Right ventricle myocardium inferior (tissue), 1 donor: Measurements from ENCODE around the gene SEBOX. TPM values are rescaled to one million over a fixed set of nuclear protein-coding genes. Genes with fewer than 3 reads are reported as not detected.
A peak's percentile ranks its signal among the peaks of the same experiment; 100 is the strongest.

Experiments used
- ATAC-seq: fragments of 200-7000 bp; cut with Tn5 transposase; one replicate; pipeline ENCODE4 v1.9.1; 2020; ENCODE audit warnings: mild to moderate bottlenecking, moderate library complexity
- DNase-seq: peaks from one replicate; pipeline ENCODE4 v3.0.0; 2021; ENCODE audit errors: missing footprints
- intact Hi-C: fragments of 100-400 bp; cut with DNase I; formaldehyde crosslinking; loops from one replicate; pipeline ENCODE4 v1.11.0; 2022
- total RNA-seq: library from RNA; stranded (reverse); fragmentation: NEBNext Ultra II Directional; extraction: Animal tissue kit (Norgen Biotek cat#: 25700); gene quantifications from one replicate; pipeline ENCODE4 v1.2.1, GENCODE V29; 2021
- donor health status: DM: no; HTN: yes; CAD: no; lungs with severe emphysema.

The SEBOX gene
- total RNA-seq, 1 donor from 2014 or later = not detected

GRCh38 chr17:28333083-28333746 lies 31.8 kb downstream of the SEBOX start:
- DNase-seq (no peak), ATAC-seq (no peak)
- intact Hi-C loops = no loop called here

GRCh38 chr17:28331891-28332420 lies 33.0 kb downstream of the SEBOX start:
- ATAC-seq = no peak
- DNase-seq = no peak
- intact Hi-C loops = no loop called here

- ATAC-seq (no peak), DNase-seq (no peak)
- intact Hi-C loops = no loop called here
Observed at GRCh38 chr17:28330671-28331070, 34.3 kb downstream of the SEBOX start.

- DNase-seq (no peak), ATAC-seq (no peak)
- intact Hi-C loops = no loop called here
Observed at GRCh38 chr17:28328325-28328724, 36.7 kb downstream of the SEBOX start.

GRCh38 chr17:28327709-28328108 lies 37.3 kb downstream of the SEBOX start:
- ATAC-seq (no peak), DNase-seq (no peak)
- intact Hi-C loops = no loop called here

GRCh38 chr17:28327031-28327607 lies 37.9 kb downstream of the SEBOX start:
- intact Hi-C loops = no loop called here
- no peak for DNase-seq
- no peak for ATAC-seq

GRCh38 chr17:28326114-28326513 lies 38.9 kb downstream of the SEBOX start:
- no peak for DNase-seq
- intact Hi-C loops = no loop called here
- no peak for ATAC-seq

GRCh38 chr17:28325211-28325610 lies 39.8 kb downstream of the SEBOX start:
- no peak for DNase-seq
- intact Hi-C loops = no loop called here
- ATAC-seq = no peak

- intact Hi-C loops = no loop called here
- no peak for ATAC-seq
- DNase-seq = no peak
Observed at GRCh38 chr17:28324781-28325180, 40.2 kb downstream of the SEBOX start.

GRCh38 chr17:28324267-28324745 lies 40.7 kb downstream of the SEBOX start:
- DNase-seq (no peak), ATAC-seq (no peak)
- intact Hi-C loops = no loop called here

GRCh38 chr17:28320215-28321061 lies 44.6 kb downstream of the SEBOX start:
- no peak for ATAC-seq
- DNase-seq = no peak
- intact Hi-C loops = no loop called here

GRCh38 chr17:28319598-28319935 lies 45.4 kb downstream of the SEBOX start:
- ATAC-seq (no peak), DNase-seq (no peak)
- intact Hi-C loops = loop anchor here (1.0 kb wide), 1 partner anchor 15 kb away; no protein-coding TSS in a partner anchor

GRCh38 chr17:28318759-28319597 lies 46.0 kb downstream of the SEBOX start, which contains the start of gene TMEM97:
Gene TMEM97, plus strand, starts transcription at chr17:28319200. Its CDS starts 40 bp downstream, at chr17:28319240.
- DNase-seq (peak; percentile 98), ATAC-seq (peak; percentile 100)
- intact Hi-C loops = loop anchor here (1.0 kb wide), 1 partner anchor 15 kb away; no protein-coding TSS in a partner anchor

- intact Hi-C loops = no loop called here
- ATAC-seq (no peak), DNase-seq (no peak)
Observed at GRCh38 chr17:28317966-28318758, 46.8 kb downstream of the SEBOX start.

- DNase-seq (no peak), ATAC-seq (no peak)
- intact Hi-C loops = no loop called here
Observed at GRCh38 chr17:28317099-28317965, 47.7 kb downstream of the SEBOX start.

GRCh38 chr17:28315846-28316705 lies 48.9 kb downstream of the SEBOX start:
- DNase-seq (no peak), ATAC-seq (no peak)
- intact Hi-C loops = no loop called here
